ENCODE data around the gene RAB28. TPM values are rescaled to one million over a fixed set of nuclear protein-coding genes. Genes with fewer than 3 reads are reported as not detected.
A peak's percentile ranks its signal among the peaks of the same experiment; 100 is the strongest.

RAB28 gene
- total RNA-seq (2021) (17.1 to 18.4 TPM (median 17.4 TPM) in 3 replicates), Bru-seq, nascent RNA (percentile 83 among the genes with signal in this experiment)
- long read RNA-seq, experiment 1, transcript RAB28-201 (8 exons, 1,810 nt), result minor isoform, 31 of 143 reads
- long read RNA-seq, experiment 1, transcript RAB28-202 (7 exons, 1,715 nt), result major isoform, 85 of 143 reads
- long read RNA-seq, experiment 1, partial matches to known transcripts, result 6 of 143 reads
- long read RNA-seq, experiment 1, other reads (novel, unspliced or antisense), result 14 of 143 reads
- long read RNA-seq, experiment 2, transcript RAB28-201 (8 exons, 1,810 nt), result major isoform, 5 of 22 reads
- long read RNA-seq, experiment 2, transcript RAB28-202 (7 exons, 1,715 nt), result major isoform, 5 of 22 reads
- long read RNA-seq, experiment 2, partial matches to known transcripts, result 3 of 22 reads
- long read RNA-seq, experiment 2, other reads (novel, unspliced or antisense), result 7 of 22 reads
- long read RNA-seq, experiment 3, transcript RAB28-202 (7 exons, 1,715 nt), result major isoform, 43 of 101 reads
- long read RNA-seq, experiment 3, transcript RAB28-201 (8 exons, 1,810 nt), result minor isoform, 38 of 101 reads
- long read RNA-seq, experiment 3, partial matches to known transcripts, result 6 of 101 reads
- long read RNA-seq, experiment 3, other reads (novel, unspliced or antisense), result 10 of 101 reads

DNA sequence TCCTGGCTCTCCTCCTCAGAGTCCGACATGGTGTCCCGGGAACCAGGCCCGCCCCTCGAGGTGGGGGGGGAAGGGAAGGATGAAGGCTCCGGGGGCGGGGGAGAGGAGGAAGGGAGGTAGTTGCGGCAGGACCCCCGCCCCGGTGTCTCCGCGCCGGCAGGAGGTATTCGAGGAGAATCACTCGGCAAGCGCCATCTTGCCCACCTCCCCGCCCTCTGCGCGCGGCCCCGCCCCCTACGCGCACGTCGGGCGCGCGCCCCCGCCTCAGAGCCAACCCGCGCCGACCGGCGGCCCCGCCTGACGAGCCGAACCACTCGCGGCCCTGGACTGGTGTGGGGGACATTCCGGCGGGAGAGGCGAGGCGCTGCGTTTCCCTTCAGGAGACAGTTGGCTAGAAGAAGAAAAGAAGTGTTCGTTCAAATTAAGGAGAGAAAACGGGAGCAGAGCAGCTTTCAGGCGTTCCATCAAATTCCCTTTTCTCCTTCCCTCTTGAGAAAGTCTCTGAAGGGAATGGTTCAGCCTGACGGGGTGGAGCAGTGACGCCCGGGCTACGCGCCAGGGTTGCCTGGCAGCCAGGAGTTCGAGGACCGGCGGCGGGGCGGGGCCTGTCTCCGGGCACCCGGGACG is at the start of gene RAB28:
TSS of gene RAB28 (minus strand) at position 219 of the 627 bp plus-strand sequence.
- H3K36me3 Mint-ChIP-seq, result no peaks in the 10 kb centered on the region
- H3K4me1 Mint-ChIP-seq, result peaks cover 20% of the 10 kb centered on the region
- no peak for TF ChIP-seq MXD4 (CRISPR knock-in tag; IDR thresholded peaks at IDR 0.05; ENCODE audit: borderline replicate concordance)
- TF ChIP-seq RORB (CRISPR knock-in tag; IDR thresholded peaks at IDR 0.05), result no peak
- TF ChIP-seq SP1 (CRISPR knock-in tag; conservative IDR thresholded peaks at IDR 0.05), result peak; percentile 85
- TF ChIP-seq TEAD1 (CRISPR knock-in tag; IDR thresholded peaks at IDR 0.05), result no peak
- TF ChIP-seq SMAD3 (CRISPR knock-in tag; IDR thresholded peaks at IDR 0.05; ENCODE audit: borderline replicate concordance), result no peak
- peak; percentile 42; the same call in 1 of the 2 replicates for TF ChIP-seq NFYB (CRISPR knock-in tag; conservative IDR thresholded peaks at IDR 0.05; ENCODE audit: low read depth)
- TF ChIP-seq NR2C2 (CRISPR knock-in tag; IDR thresholded peaks at IDR 0.05), result no peak
- TF ChIP-seq, protein P1, sequence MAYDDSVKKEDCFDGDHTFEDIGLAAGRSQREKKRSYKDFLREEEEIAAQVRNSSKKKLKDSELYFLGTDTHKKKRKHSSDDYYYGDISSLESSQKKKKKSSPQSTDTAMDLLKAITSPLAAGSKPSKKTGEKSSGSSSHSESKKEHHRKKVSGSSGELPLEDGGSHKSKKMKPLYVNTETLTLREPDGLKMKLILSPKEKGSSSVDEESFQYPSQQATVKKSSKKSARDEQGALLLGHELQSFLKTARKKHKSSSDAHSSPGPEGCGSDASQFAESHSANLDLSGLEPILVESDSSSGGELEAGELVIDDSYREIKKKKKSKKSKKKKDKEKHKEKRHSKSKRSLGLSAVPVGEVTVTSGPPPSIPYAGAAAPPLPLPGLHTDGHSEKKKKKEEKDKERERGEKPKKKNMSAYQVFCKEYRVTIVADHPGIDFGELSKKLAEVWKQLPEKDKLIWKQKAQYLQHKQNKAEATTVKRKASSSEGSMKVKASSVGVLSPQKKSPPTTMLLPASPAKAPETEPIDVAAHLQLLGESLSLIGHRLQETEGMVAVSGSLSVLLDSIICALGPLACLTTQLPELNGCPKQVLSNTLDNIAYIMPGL (CRISPR knock-in tag; IDR thresholded peaks at IDR 0.05), result no peak
- TF ChIP-seq TEAD4 (CRISPR knock-in tag; IDR thresholded peaks at IDR 0.05), result 0 out of 2 replicates have a peak, but pooled peaks have one; percentile 40
- no peak for TF ChIP-seq ZNF396 (CRISPR knock-in tag; IDR thresholded peaks at IDR 0.05; ENCODE audit: borderline replicate concordance)
- TF ChIP-seq, protein P2, sequence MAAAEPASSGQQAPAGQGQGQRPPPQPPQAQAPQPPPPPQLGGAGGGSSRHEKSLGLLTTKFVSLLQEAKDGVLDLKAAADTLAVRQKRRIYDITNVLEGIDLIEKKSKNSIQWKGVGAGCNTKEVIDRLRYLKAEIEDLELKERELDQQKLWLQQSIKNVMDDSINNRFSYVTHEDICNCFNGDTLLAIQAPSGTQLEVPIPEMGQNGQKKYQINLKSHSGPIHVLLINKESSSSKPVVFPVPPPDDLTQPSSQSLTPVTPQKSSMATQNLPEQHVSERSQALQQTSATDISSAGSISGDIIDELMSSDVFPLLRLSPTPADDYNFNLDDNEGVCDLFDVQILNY (CRISPR knock-in tag; IDR thresholded peaks at IDR 0.05), result peak; percentile 53; the same call in 1 of the 2 replicates
- peaks cover 15% of the 10 kb centered on the region for H3K9me3 Mint-ChIP-seq
- DNase-seq (ENCODE audit: low spot score) (peak; percentile 91), ATAC-seq (peak; percentile 92)
- H3K4me3 Mint-ChIP-seq, result peak within 1 kb of the TSS; percentile 91
- H3K27ac Mint-ChIP-seq, result peak within 1 kb of the TSS; percentile 99
- ChIA-PET POLR2A (interaction anchor here (1.2 to 1.5 kb wide), 3 partner anchors 40 to 58 kb away, joined by 3 to 6 read pairs (median 6); no protein-coding TSS in a partner anchor), CTCF (interaction anchor here (0.7 to 2.8 kb wide), 4 partner anchors 47 to 57 kb away, joined by 3 to 23 read pairs (median 6); no protein-coding TSS in a partner anchor)
- H3K27me3 Mint-ChIP-seq (ENCODE audit: low read depth), result peaks cover 16% of the 10 kb centered on the region

DNA sequence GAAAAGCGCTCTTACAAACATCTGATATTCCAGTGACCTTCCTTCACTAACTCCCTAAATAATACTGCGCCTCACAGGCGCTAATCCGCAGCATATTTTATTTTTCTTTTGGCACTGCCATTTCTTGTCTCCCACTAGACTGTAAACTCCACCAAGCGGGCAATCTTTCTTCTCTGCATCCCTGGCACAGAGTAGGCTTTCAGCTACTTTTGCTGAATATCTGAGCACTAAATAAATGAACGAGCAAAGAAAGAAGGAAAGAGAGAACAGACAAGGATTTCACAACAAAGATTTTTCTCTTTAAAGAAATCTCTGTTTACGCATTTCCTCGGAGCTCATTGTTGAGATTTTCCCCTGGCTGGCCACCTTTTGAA is 47.5 kb upstream of the RAB28 start:
- CTCF ChIA-PET, result interaction anchor here (0.7 to 5.8 kb wide), 8 partner anchors 9 to 123 kb away, joined by 3 to 55 read pairs (median 3); partner anchors contain the start of gene NKX3-2
- Mint-ChIP-seq H3K36me3 (0 out of 2 replicates have a peak, but pooled peaks cover 3% of the 10 kb centered on the region), H3K27ac (no peak overlapping the region), H3K4me3 (peak overlapping the region; percentile 62), H3K9me3 (no peaks in the 10 kb centered on the region), H3K27me3 (ENCODE audit: low read depth) (peaks cover 100% of the 10 kb centered on the region), H3K4me1 (peaks cover 87% of the 10 kb centered on the region)
- ATAC-seq (no peak), DNase-seq (ENCODE audit: low spot score) (no peak)
- POLR2A ChIA-PET, result interaction anchor here (1.0 kb wide), 1 partner anchor 48 kb away, joined by 3 read pairs; the partner anchor contains the start of gene RAB28
- no peak for TF ChIP-seq ZNF416 (CRISPR knock-in tag; IDR thresholded peaks at IDR 0.05)
- no peak for TF ChIP-seq ZBTB21 (CRISPR knock-in tag; IDR thresholded peaks at IDR 0.05; ENCODE audit: borderline replicate concordance)
- no peak for TF ChIP-seq TCF7 (CRISPR knock-in tag; IDR thresholded peaks at IDR 0.05; ENCODE audit: low read depth)
- no peak for TF ChIP-seq MXD4 (CRISPR knock-in tag; IDR thresholded peaks at IDR 0.05; ENCODE audit: borderline replicate concordance)
- TF ChIP-seq, protein P3, sequence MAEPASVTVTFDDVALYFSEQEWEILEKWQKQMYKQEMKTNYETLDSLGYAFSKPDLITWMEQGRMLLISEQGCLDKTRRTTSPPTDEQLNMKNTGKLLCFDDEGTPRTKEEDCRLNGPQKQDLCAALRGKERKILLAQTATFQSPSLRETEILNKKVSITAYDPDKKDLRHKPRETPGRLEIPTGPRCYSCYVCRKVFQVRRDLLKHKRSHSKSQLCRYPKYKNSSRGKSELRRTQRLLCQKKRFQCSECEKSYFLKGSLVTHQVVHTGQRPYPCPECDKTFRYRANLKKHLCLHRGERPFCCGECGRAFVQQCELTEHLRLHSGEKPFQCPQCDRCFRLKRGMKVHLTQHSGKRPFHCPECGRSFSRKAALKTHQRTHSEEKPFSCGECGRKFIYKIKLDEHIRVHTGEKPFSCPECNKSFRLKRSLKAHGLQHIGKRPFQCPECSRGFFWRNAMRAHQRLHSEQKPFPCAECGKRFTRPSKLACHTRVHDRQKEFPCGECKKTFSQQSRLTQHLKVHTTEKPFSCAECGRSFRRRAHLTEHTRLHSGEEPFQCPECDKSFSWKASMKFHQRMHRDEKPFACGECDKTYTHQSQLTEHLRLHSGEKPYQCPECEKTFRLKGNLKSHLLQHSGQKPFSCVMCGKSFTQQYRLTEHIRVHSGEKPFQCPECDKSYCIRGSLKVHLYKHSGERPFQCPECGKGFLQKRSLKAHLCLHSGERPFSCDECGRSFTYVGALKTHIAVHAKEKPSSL (CRISPR knock-in tag; conservative IDR thresholded peaks at IDR 0.05), result no peak
- TF ChIP-seq GTF2I (CRISPR knock-in tag; conservative IDR thresholded peaks at IDR 0.05), result no peak
- TF ChIP-seq, protein P4, sequence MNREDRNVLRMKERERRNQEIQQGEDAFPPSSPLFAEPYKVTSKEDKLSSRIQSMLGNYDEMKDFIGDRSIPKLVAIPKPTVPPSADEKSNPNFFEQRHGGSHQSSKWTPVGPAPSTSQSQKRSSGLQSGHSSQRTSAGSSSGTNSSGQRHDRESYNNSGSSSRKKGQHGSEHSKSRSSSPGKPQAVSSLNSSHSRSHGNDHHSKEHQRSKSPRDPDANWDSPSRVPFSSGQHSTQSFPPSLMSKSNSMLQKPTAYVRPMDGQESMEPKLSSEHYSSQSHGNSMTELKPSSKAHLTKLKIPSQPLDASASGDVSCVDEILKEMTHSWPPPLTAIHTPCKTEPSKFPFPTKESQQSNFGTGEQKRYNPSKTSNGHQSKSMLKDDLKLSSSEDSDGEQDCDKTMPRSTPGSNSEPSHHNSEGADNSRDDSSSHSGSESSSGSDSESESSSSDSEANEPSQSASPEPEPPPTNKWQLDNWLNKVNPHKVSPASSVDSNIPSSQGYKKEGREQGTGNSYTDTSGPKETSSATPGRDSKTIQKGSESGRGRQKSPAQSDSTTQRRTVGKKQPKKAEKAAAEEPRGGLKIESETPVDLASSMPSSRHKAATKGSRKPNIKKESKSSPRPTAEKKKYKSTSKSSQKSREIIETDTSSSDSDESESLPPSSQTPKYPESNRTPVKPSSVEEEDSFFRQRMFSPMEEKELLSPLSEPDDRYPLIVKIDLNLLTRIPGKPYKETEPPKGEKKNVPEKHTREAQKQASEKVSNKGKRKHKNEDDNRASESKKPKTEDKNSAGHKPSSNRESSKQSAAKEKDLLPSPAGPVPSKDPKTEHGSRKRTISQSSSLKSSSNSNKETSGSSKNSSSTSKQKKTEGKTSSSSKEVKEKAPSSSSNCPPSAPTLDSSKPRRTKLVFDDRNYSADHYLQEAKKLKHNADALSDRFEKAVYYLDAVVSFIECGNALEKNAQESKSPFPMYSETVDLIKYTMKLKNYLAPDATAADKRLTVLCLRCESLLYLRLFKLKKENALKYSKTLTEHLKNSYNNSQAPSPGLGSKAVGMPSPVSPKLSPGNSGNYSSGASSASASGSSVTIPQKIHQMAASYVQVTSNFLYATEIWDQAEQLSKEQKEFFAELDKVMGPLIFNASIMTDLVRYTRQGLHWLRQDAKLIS (CRISPR knock-in tag; IDR thresholded peaks at IDR 0.05; ENCODE audit: borderline replicate concordance), result no peak
- no peak for TF ChIP-seq HMGA2 (CRISPR knock-in tag; IDR thresholded peaks at IDR 0.05)
- no peak for TF ChIP-seq SMAD4 (CRISPR knock-in tag; IDR thresholded peaks at IDR 0.05)
- TF ChIP-seq TP53 (CRISPR knock-in tag; IDR thresholded peaks at IDR 0.05), result no peak
- no peak for TF ChIP-seq GABPB1 (CRISPR knock-in tag; IDR thresholded peaks at IDR 0.05)
